Measurements from ENCODE around the gene CNTNAP4. TPM values are rescaled to one million over a fixed set of nuclear protein-coding genes. Genes with fewer than 3 reads are reported as not detected.

The CNTNAP4 gene
- total and polyA plus RNA-seq, 2 of the 8 experiments (the other 6 are each of a cell fraction or from before 2014, with no cell fraction given), result not detected

DNA sequence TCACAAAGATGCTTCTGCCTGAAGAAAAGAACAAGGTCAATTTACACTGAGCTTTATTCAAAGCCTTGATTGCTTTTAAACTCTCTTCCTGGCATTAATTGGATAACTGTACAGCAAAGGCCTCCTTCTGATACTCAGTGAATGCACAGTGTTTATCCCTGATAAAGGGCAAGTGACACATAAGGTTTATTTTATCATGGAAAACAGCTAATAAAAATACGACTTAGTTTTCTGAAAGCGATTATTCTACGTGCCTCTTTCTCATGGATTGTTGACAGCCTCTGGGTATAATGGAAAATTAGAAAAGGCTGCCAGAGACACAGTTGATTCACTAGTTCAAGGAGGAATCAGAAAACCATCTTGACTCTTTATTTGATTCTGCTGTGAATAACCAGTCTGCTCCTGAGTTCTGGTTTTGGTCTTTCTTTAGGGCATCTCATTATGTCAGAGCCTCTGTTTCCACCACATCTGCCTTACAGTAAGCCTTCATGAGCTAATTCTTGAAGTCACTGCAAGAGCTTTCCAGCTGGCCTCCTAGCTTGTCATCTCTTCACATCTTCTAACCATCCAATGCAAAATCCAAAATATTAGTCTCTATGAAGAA, 212.9 kb downstream of the CNTNAP4 start (continued):
- TF ChIP-seq HDAC6 (IDR thresholded peaks at IDR 0.05; ENCODE audit: low read depth, low read length) (no peak), SP1 (IDR thresholded peaks at IDR 0.05; ENCODE audit: low read depth, low read length) (no peak), KDM5A (IDR thresholded peaks at IDR 0.05; ENCODE audit: low read length) (no peak)
- TF ChIP-seq, protein P1, sequence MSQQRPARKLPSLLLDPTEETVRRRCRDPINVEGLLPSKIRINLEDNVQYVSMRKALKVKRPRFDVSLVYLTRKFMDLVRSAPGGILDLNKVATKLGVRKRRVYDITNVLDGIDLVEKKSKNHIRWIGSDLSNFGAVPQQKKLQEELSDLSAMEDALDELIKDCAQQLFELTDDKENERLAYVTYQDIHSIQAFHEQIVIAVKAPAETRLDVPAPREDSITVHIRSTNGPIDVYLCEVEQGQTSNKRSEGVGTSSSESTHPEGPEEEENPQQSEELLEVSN (IDR thresholded peaks at IDR 0.05), result no peak
